GM19239 (cell line): ENCODE data around the gene LRP2BP.
A peak's percentile ranks its signal among the peaks of the same experiment; 100 is the strongest.

Experiments used
- DNase-seq: peaks from one replicate; pipeline ENCODE4 v3.0.0; 2011; ENCODE audit warnings: low spot score; ENCODE audit not compliant: insufficient read length
- FAIRE-seq: peaks from 2 replicates; lab custom pipeline; 2011; peaks lifted over from hg19 to GRCh38; lab: Jason Lieb, UNC

Gene LRP2BP

GRCh38 chr4:185396724-185397385, 1.1 kb upstream of the LRP2BP start, which contains the start of gene ANKRD37:
TSS of gene ANKRD37 (plus strand) at chr4:185396841. CDS start at chr4:185396924, 83 bp downstream.
- FAIRE-seq, result no peak
- DNase-seq, result no peak

GRCh38 chr4:185395956-185396723, 416 bp upstream of the LRP2BP start:
- DNase-seq (peak; percentile 81), FAIRE-seq (peak; percentile 92)

GRCh38 chr4:185394568-185395237, 1.0 kb downstream of the LRP2BP start:
- DNase-seq (no peak), FAIRE-seq (peak; percentile 23)

GRCh38 chr4:185392156-185392555, 3.6 kb downstream of the LRP2BP start:
- FAIRE-seq (no peak), DNase-seq (no peak)

- FAIRE-seq, result no peak
These were observed 4.8 kb downstream of the LRP2BP start for GRCh38 chr4:185390941-185391340.

GRCh38 chr4:185387957-185388356, 7.8 kb downstream of the LRP2BP start:
- FAIRE-seq, result no peak
- no peak for DNase-seq

More at GRCh38 chr4:185390941-185391340, 4.8 kb downstream of the LRP2BP start:
- DNase-seq, result no peak

- FAIRE-seq (no peak), DNase-seq (no peak)
These were observed 10.8 kb downstream of the LRP2BP start for GRCh38 chr4:185384930-185385331.

- FAIRE-seq (no peak), DNase-seq (no peak)
These were observed 11.7 kb downstream of the LRP2BP start for GRCh38 chr4:185384061-185384460.

GRCh38 chr4:185383451-185383850, 12.3 kb downstream of the LRP2BP start:
- FAIRE-seq, result no peak
- DNase-seq, result no peak

- DNase-seq (no peak), FAIRE-seq (no peak)
These were observed 13.0 kb downstream of the LRP2BP start for GRCh38 chr4:185382754-185383153.

GRCh38 chr4:185381288-185382196, 14.2 kb downstream of the LRP2BP start:
- DNase-seq, result no peak
- FAIRE-seq, result no peak

- DNase-seq (no peak), FAIRE-seq (no peak)
These were observed 15.4 kb downstream of the LRP2BP start for GRCh38 chr4:185380320-185380719.

- FAIRE-seq, result peak; percentile 28
- DNase-seq, result no peak
These were observed 16.1 kb downstream of the LRP2BP start for GRCh38 chr4:185379326-185380295.

- FAIRE-seq (no peak), DNase-seq (no peak)
These were observed 17.5 kb downstream of the LRP2BP start for GRCh38 chr4:185378264-185378663.

- FAIRE-seq, result no peak
These were observed 21.2 kb downstream of the LRP2BP start for GRCh38 chr4:185374573-185374972.

GRCh38 chr4:185374027-185374426, 21.7 kb downstream of the LRP2BP start:
- FAIRE-seq (no peak), DNase-seq (no peak)

More at GRCh38 chr4:185374573-185374972, 21.2 kb downstream of the LRP2BP start:
- DNase-seq, result no peak

GRCh38 chr4:185371702-185372101, 24.0 kb downstream of the LRP2BP start:
- DNase-seq (no peak), FAIRE-seq (no peak)

GRCh38 chr4:185370268-185370949, 25.3 kb downstream of the LRP2BP start:
- no peak for DNase-seq

More at GRCh38 chr4:185370268-185370949, 25.3 kb downstream of the LRP2BP start:
- no peak for FAIRE-seq
